A549 (cell line): ENCODE measurements around the gene PRAMEF1.

Experiments
- CBX8 ChIP-seq: fragments of 200-600 bp; sonication (generic); IDR thresholded peaks from 2 replicates; pipeline ENCODE4 v1.6.1; 2016
- CEBPB ChIP-seq, 2 experiments: fragments of >200 bp in 1 of 2; sonication (Bioruptor Twin) in 1 of 2; formaldehyde crosslinking in 1 of 2; IDR thresholded peaks; 2 replicates each; pipeline ENCODE4 v1.6.1; 2012 to 2016
- EHMT2 ChIP-seq: fragments of 200-600 bp; sonication (generic); IDR thresholded peaks from 2 replicates; pipeline ENCODE4 v1.6.1; 2016; ENCODE audit warnings: antibody characterized with exemption, low read depth, mild to moderate bottlenecking, moderate library complexity
- HDAC2 ChIP-seq: fragments of 200-600 bp; sonication (generic); IDR thresholded peaks from 2 replicates; pipeline ENCODE4 v1.6.1; 2016
- HOXB5 ChIP-seq: fragments of 250-450 bp; sonication (Bioruptor Pico); IDR thresholded peaks from 2 replicates; pipeline ENCODE4 v1.5.0; 2020; ENCODE audit warnings: mild to moderate bottlenecking, moderate library complexity
- MAFK ChIP-seq: fragments of 450-650 bp; IDR thresholded peaks from 2 replicates; pipeline ENCODE4 v1.6.1; 2014; ENCODE audit not compliant: partially characterized antibody
- POLR2A ChIP-seq: IDR thresholded peaks from 2 replicates; pipeline ENCODE4 v1.6.1; 2012; ENCODE audit warnings: mild to moderate bottlenecking, low read length
- RCOR1 ChIP-seq: fragments of 150-350 bp; IDR thresholded peaks from 2 replicates; pipeline ENCODE4 v1.6.1; 2014; ENCODE audit warnings: antibody characterized with exemption, low read length, low read depth
- SMC3 ChIP-seq: fragments of >200 bp; sonication (Bioruptor Twin); formaldehyde crosslinking; IDR thresholded peaks from 3 replicates; pipeline ENCODE4 v1.6.1; 2018; ENCODE audit warnings: inconsistent platforms
- SREBF2 ChIP-seq: fragments of 450-650 bp; IDR thresholded peaks from 2 replicates; pipeline ENCODE4 v1.6.1; 2014; ENCODE audit warnings: mild to moderate bottlenecking, moderate library complexity
- ZNF302 ChIP-seq: fragments of 250-450 bp; sonication (Bioruptor Pico); IDR thresholded peaks from 2 replicates; pipeline ENCODE4 v1.9.0; 2021; ENCODE audit warnings: inconsistent platforms, mild to moderate bottlenecking, moderate library complexity
- ZSCAN20 ChIP-seq: fragments of 250-450 bp; sonication (Bioruptor Pico); IDR thresholded peaks from 2 replicates; pipeline ENCODE4 v1.8.0; 2022; ENCODE audit warnings: mild to moderate bottlenecking, moderate library complexity
- TF ChIP-seq, protein P1 (sequence below): fragments of 150-350 bp; IDR thresholded peaks from 2 replicates; pipeline ENCODE4 v1.6.1; 2014; ENCODE audit warnings: low read depth, mild to moderate bottlenecking, low read length
- TF ChIP-seq, protein P2 (sequence below): fragments of >200 bp; sonication (Bioruptor Twin); formaldehyde crosslinking; IDR thresholded peaks from 3 replicates; pipeline ENCODE4 v1.5.1; 2016

DNA sequence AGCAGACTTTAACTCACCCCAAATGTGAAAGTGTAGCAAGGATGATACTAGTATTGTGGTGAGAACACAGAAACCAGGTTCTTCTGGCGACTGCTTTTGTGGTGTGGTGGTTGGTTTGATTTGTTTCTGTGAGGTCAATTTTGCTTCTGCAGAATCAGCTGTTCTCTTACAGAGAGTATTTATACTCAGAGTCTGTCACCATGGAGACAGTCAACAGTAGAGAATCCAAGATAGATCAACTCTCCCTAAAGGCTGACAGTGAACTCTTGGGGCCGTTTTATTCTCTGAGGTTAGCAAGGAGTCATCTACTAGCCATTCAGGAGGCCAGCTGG is 45.2 kb upstream of the PRAMEF1 start, which contains the start of gene CFAP107:
- TF ChIP-seq, protein P1, sequence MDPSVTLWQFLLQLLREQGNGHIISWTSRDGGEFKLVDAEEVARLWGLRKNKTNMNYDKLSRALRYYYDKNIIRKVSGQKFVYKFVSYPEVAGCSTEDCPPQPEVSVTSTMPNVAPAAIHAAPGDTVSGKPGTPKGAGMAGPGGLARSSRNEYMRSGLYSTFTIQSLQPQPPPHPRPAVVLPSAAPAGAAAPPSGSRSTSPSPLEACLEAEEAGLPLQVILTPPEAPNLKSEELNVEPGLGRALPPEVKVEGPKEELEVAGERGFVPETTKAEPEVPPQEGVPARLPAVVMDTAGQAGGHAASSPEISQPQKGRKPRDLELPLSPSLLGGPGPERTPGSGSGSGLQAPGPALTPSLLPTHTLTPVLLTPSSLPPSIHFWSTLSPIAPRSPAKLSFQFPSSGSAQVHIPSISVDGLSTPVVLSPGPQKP, result no peak
- TF ChIP-seq, protein P2, sequence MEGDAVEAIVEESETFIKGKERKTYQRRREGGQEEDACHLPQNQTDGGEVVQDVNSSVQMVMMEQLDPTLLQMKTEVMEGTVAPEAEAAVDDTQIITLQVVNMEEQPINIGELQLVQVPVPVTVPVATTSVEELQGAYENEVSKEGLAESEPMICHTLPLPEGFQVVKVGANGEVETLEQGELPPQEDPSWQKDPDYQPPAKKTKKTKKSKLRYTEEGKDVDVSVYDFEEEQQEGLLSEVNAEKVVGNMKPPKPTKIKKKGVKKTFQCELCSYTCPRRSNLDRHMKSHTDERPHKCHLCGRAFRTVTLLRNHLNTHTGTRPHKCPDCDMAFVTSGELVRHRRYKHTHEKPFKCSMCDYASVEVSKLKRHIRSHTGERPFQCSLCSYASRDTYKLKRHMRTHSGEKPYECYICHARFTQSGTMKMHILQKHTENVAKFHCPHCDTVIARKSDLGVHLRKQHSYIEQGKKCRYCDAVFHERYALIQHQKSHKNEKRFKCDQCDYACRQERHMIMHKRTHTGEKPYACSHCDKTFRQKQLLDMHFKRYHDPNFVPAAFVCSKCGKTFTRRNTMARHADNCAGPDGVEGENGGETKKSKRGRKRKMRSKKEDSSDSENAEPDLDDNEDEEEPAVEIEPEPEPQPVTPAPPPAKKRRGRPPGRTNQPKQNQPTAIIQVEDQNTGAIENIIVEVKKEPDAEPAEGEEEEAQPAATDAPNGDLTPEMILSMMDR, result no peak
- TF ChIP-seq SMC3, result no peak
- TF ChIP-seq MAFK, result no peak
- TF ChIP-seq RCOR1, result no peak
- no peak for TF ChIP-seq CEBPB (IDR thresholded peaks at IDR 0.05)
- no peak for TF ChIP-seq CBX8
- no peak for TF ChIP-seq SREBF2
- no peak for TF ChIP-seq ZSCAN20 (CRISPR knock-in tag)
- TF ChIP-seq POLR2A, result no peak
- TF ChIP-seq ZNF302 (CRISPR knock-in tag), result no peak
- no peak for TF ChIP-seq EHMT2
- TF ChIP-seq HDAC2, result no peak
- TF ChIP-seq HOXB5, result no peak
